Stimulated activated CD8-positive, alpha-beta memory T cell treated with anti-CD3 and anti-CD28 coated beads, Interleukin-7, amount 100 ng/mL, for 48 hours (primary cell): ENCODE measurements around the gene CAMK2A.

Experiments used
- DNase-seq, 2 donors: peaks; one replicate each; pipeline ENCODE4 v3.0.0-alpha.2; 2020; ENCODE audit warnings: low read depth in 1 of 2; ENCODE audit errors: extremely low read depth in 1 of 2

Gene CAMK2A

DNA sequence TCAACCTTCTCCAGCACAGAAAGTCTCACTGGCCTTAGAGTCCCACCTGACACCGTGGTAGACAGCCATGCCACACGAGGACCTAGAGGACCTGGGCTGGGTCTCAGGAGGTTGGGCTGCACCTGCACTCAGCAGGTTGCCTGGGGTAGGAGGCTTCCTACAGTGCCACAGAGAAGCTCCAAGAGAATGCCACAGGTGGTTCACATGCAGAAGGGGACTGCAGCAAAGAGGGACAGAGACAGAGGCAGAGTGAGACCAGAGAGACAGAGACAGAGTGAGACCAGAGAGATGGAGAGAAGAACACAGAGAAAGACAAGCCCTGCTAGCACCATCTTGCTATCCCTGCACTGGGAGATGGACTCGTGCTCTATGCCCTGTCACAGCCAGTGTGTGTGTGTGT lies 5.7 kb downstream of the CAMK2A start:
- no peak for DNase-seq

DNA sequence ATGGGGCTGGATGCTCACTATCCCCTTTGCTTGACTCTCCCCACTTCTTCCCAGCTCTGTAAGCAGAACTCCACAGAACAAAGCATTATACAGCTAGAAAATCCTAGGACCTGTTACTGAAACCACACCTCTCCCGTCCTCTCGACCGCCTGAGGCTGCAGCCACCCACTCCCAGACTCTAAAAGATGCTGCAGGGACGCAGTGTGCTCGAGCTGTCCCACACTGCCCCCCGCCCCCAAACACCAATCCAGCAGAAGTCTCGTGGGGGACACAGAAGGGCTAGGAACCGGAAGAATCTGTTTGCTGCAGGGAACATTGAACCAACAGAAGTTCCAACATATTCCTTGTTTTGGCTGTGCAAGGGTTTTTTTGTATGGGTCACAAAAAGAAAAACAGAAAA lies 7.6 kb downstream of the CAMK2A start:
- DNase-seq: no peak

DNA sequence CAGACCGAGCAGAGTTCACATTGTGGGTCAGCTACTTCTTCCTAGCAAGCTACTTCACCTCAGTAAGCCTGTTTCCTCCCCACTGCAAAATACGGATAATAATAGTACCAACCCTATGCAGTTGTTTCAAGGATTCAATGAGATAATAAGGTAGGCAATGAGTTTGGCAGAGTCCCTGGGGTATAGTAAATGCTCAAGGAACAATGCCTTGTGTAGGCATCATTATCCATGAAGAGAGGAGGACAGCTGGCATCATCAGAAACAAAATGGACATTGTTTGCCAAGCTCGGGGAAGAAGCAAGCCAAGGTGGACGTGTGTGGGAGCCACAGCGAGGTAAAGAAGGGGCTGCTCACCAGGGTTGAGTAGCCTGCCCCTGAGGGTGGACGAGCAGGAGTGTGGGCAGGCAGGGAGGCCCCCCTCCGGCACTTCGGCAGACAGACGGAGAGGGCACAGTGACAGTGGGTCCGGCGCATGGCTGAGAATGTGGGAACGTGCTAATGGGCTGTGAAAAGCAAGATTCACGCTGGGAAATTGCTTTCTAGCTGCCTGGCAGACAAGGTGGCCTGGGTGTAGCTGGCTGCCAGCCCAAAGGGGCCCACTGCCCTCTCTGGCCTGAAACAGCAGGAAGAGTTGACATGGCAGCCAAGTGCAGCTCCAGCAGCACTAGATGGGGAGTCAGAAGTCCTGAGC lies 10.1 kb downstream of the CAMK2A start:
- DNase-seq: no peak

DNA sequence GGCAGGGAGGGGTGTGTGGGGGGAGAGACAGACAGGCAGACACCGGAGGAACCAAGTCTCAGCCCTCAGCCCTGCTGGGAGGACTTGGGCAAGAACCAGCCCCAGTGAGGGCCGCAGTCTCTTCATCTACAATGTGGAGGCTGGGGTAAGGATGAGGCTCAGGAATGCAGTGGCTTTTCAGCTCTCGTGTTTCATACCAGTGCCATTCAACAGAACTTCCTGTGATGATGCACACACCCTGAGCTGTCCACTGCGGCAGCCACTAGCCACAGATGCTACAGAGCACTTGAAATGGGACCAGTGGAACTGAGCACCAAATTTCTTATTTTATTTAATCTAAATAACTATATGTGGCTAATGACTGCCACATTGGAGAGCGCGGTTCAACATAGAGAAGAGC lies 10.7 kb downstream of the CAMK2A start:
- no peak for DNase-seq

DNA sequence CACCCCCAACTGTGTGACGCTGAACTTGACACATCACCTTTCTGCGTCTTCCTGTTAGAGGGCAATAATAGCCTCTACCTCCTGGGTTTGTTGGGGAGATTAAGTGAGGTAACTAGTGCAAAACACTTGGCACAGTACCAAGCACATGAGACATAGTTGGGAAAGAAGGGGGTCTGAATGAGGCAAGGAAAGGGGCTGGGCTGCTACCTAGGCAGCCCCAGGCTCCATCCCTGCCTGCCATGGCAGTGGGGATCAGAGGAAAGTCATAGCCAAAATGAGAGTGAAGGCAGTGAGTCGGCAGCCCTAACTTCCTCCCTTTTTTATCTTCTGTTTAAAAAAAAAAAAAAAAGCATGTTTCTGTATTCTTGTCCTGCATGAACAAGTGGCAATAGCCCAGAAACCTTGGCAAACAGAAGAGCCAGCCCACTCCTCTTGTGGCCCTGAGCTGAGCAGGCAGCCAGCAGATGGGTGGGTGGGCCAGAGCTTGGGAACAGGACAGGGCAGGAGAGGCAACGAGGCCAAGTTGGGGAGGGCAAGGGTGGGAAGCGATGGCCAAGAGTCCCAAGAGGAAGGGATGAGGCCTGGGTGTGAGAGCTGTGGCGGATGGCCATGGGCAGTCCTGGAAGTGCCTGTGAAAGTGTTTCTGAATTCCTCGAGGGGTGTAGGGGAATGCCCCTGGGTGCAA lies 11.4 kb downstream of the CAMK2A start:
- no peak for DNase-seq

DNA sequence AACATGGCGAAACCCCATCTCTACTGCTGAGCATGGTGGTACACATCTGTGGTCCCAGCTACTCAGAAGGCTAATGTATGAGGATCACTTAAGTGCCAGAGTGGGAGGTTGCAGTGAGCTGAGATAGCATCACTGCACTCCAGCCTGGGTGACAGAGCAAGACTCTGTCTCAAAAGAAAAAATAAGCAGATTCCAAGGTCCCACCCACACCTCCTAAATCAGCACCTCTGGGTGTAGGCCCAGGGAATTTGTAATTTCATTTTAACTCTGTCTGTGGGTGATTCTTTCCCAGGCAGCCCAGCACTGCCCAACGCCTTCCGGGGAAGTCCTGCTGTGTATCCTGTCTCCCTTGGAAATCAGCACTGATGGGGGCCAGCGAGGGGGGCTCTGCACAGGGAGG lies 12.5 kb downstream of the CAMK2A start:
- no peak for DNase-seq

DNA sequence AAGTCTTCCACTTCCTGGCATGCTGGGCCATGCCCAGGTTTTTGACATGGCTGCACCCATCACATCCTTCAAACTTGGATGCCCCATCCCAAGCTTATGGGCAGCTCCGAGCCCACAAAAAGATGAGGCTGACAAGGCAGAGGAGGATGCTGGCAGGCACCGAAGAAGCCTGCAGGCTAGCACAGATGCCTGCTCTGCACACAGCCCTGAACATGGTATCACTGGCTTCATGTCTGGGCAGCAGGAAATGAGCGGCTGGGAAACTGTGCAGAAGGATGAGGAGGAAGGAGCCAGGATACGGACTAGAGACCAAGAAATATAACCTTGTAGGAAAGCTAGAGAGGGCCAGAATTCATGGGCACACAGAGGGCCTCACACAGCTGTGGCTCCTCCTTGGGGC lies 14.8 kb downstream of the CAMK2A start:
- DNase-seq: no peak

DNA sequence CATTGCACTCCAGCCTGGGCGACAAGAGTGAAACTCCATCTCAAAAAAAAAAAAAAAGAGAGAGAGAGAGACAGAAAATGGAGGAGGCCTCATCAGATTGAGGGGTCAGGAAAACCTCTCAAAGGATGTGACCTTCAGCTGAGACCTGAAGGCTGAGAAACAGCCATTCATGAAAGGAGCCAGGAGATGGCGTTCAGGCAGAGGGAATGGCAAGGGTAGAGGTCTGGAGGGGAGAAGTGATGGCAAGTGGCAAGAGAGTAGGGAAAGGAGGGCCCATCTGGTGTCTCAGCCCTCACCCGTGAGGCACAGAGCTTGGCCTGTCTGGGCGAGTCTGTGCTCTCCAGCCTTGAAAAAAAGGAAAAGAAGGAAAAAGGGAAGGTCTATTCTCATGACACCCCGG lies 17.0 kb downstream of the CAMK2A start:
- DNase-seq: no peak

DNA sequence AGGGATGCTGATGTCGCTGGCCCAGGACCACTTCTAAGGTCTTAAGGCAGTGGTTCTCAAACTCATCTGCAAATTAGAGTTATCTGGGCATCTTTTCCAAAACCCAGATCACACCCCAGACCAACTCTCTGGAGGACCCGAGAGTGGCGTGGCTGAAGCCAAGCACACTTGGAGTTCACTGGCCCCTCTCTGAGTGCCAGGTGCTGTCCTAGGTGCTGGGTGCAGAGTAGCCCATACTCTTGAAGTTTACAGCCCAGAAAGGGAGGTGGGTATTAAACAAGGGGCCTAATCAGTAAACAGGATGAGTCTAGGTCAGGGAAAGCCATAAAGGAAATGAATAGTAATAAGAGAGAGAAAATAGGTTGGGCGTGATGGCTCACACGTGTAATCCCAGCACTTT lies 17.6 kb downstream of the CAMK2A start:
- no peak for DNase-seq

DNA sequence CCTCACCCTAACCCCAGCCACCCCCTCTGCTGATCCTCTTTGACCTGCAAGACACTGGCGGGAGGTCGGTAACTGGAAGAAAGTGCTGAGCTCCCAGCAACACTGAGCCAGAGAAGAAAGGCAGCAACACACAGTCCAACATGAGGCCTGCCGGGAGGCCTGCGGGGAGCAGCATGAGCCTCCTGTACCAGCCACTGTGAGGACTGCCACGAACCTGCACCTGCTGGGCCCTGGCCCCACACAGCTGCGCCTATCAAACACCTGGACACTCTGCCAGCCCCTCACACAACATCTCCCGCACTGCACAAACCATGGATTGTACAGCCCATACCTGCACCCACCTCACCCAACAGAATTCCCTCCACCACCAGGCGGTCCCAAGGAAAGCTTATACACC lies 18.3 kb downstream of the CAMK2A start:
- DNase-seq: no peak

DNA sequence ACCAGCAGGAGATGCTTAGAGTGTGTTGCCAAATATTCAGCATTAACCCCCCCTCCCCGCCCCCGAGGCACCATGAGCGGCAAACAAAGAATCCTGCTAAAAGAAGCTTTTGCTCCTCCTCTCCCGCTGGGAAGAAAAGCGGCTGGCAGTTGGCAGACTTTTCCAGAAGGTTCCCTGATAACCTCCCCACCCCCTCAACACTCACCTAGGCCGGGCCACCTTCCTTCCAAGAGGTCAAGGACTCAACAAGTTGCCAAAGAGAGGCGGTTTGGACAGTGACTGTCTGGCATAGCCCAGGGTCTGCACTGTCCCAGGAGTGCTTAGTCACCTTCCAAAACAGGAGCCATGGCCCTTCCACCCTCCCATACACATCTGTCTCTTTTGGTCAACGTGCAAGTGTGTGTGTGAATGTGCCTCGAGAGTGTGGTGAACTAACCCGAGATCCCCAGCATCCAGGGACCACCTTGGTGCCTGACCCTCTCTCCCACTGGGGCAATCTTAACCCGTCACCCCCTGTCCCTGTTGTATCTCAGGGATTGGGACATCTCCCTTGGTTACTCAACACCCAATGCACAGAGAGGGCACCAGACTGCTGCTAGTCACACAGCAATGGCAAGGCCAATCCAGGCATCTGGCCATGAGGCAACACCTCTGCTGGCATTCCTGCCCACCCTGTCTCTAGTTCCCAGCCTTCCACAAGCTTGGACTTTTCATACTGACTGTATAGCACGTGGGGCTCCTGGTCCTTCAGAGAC lies 18.9 kb downstream of the CAMK2A start:
- DNase-seq: no peak

DNA sequence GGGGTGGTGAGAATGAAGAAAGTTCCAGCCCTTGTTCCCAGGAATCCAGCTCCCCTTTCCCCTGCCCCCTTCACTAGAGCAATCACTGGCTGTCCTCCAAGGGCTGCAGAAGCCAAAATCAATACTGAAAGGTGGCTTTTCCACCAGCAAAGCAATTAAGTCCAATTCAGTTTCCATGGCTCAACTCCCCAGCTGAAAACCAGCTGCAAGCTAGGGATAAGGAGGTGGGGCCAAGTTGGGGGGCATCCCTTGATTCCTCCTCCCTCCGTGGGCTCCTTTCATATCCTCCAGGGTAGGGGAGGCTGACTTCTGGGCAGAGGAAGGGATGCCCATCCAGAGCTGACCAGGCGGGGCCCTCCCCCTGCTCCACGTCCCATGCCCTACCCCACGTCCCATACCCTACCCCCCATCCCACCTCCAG lies 22.7 kb downstream of the CAMK2A start:
- DNase-seq: no peak

DNA sequence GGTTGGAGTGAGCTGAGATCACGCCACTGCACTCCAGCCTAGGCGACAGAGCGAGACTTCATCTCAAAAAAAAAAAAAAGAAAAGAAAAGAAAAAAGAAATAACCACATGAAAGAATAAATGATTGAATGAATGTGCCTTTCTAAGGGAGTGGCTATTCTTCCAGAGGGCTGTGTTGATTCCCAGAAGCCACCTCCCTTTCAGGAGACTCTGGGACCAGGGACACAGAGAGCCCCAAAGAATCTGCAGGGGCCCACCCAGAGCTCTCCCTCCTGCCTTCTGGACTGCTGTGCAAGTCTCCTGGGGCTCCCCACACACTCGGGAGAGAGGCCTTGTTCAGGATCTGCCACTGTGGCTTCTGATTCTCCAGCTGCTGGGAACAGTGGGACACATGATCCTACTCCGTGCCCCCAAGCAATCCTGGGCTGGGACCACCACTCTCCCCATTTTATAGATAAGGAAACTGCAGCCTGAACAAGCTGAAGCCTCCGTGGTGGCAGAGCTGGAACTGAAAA lies 23.6 kb downstream of the CAMK2A start:
- no peak for DNase-seq

DNA sequence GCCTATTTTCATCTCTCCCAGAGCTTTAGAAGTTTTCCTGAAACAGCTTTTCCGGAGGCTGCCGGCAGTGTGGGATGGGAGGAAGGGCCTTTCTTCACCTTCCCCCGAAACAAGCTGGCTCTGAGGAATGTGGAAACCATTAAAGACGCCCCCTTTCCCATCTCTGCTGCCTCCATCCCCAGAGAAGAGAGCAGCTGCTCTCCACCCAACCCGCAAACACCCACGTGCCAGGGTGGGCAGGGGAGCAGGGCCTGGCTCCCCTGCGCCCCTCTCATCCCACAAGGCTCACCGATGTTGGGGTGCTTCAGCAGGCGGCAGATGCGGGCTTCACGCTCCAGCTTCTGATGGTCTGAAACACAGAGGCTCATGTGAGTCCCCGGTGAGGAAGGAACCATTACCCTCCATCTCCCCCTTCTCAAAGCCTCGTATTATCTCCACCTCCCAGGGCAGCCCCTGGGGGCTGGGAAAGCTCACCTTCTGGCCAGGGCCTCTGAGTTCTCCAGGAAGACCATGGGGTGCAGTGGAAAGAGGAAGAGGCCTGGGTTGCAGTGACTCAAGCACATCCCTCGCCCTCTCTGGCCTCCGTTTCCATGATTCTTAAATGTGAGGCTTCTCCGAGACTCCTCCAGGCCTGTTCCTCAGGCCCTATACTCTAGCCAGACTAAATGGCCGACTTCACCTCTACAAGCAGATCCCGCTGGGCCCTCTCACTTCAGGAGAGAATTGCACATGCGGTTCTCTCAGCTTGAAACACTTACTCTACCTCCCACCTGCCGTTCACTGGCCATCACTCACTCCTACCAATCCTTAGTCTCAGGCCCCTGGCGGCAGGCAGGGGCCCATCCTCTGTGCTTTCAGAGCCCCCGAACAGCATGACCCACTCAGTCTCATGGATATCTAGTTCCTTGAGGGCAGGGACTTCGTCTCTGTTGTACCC lies 24.6 kb downstream of the CAMK2A start:
- no peak for DNase-seq

DNA sequence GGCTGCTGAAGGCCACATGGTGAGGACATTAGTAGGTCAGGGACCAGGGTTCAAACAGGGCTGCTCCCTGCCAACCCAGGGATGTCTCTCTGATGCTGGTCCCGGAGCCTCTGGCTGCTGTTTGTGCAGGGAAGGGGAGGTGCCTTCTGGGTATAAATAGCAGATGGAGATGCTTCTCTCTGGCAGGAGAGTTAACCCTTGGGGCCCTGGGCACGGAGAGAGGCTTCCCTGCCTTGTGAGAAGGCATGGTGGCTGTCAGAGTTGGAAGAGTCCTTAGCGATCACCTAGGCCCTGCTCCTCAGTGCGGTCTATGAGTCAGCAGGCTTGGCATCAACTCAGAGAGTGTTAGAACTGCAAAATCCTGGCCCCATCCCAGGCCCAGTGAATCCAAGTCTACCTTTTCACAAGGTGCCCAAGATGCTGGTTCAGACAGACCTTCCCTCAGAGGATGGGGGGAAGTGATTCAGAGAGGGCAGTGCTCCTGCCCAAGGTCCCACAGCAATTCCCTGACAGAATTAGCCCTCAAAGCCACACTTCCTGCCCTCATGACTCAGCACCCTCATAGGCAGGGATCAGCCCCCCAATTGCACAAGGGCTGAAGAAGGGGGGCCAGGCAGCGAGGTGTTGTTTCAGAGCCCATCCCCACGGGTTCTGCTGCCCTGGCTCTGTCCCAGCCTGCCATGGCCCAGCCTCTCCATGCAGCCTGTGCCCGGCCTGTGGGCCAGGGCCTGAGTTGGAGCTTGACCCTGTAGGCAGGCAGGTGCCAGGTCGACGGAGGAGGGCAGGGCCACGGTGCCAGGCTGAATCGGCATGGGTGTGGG lies 25.6 kb downstream of the CAMK2A start:
- no peak for DNase-seq

DNA sequence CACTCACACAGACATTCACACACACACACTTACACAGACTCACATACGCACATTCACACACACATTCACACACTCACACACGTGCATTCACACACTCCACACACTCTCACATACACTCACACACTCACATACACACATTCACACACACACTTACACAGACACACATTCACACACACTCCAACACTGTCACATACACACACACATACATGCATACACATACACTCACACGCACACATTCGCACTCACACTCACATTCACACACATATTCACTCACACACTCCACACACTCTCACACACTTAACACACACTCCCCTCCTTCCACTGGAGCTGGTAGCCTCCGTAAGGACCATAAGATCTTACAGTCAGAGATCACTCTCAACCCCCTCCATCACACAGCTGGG lies 26.2 kb downstream of the CAMK2A start:
- DNase-seq: no peak

DNA sequence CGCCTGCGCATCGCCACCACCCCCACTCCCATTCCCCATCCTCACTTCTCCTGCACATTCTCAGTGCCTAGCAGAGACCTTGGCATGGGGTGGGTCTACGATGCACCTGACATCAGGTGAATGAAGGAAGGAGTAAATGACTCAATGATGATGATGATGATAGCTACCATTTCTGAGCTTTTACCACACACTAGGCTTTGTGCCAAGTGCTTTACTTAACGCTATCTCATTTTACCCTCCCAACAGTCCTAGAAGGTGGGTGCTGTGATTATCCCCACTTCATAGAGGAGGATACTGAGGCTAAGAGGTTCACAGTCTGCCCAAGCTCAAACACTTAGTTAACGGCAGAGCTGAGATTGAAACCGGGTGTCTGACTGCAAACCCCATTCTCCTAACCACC lies 27.1 kb downstream of the CAMK2A start:
- DNase-seq: no peak

DNA sequence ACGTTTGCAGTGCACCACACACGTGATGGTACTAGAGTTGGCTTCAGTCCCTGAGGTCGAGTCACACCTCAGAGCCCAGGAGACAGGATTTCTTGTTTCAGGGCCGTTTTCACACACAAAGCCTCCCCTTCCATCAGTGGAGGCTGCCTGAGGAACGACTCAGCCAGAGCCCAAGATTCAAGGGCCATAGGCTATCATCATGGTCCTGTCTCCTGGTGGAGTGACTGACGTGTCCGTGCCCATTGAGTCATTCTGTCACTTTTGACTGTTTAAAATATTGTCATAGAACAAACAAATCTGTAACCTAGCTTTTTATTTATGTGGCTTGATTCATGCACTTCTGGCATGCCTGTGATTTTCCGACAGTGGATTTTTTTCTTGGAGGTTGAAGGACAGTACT lies 28.3 kb downstream of the CAMK2A start:
- no peak for DNase-seq

DNA sequence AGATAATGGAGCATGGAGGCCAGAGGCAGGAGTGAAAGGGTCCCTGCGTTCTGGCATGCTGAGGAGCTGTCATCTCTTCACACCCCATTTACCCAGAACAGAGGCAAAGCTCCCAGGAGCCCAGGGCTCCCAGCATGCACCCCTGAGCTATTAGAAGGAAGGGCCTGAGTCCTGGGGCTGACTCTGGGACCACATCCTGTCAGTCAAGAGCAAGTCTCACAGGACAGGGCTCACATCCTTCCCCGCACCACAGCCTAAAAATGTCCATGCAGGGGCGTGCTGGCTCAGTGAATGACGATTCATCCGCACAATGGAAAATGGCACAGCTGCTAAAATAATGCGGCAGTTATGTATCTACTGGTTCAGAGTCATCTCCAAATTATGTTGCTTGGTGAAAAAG lies 31.4 kb downstream of the CAMK2A start:
- no peak for DNase-seq

DNA sequence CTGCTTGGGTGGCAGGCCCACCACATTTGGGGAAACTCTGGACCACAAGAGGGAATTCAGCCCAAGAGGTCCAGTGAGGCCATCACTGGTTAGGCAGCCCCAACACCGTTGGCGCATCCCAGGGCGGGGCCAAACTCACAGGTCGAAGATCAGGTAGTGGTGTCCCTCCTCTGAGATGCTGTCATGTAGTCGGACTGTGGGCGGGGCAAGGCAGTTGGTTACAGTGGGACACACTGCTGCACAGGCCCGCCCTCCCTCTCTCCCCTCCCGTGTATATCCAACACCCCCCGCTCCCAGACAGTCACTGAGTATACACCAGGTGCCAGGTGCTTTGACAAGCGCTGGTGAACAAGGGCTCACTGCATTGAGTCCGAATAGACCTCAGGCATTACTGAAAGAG lies 32.1 kb downstream of the CAMK2A start:
- no peak for DNase-seq
